Upper lobe of left lung (tissue), 4 donors: ENCODE results near the gene AFAP1.

Experiments used
- CTCF ChIP-seq, 6 experiments: fragments of 450-650 bp in 4 of 6; fragments of 200-600 bp in 2 of 6; sonication (generic) in 2 of 6; IDR thresholded peaks; one replicate each; pipeline ENCODE4 v1.5.1; 2016 to 2019; ENCODE audit warnings: antibody characterized with exemption in 6 of 6
- EP300 ChIP-seq, 4 donors: sonication (generic); formaldehyde crosslinking; IDR thresholded peaks; one replicate each; pipeline ENCODE4 v1.5.1; 2017; ENCODE audit warnings: antibody characterized with exemption in 4 of 4, control low read depth in 2 of 4
- POLR2A ChIP-seq, 4 donors: fragments of 450-650 bp; IDR thresholded peaks; one replicate each; pipeline ENCODE4 v1.5.1; 2016 to 2017; ENCODE audit warnings: antibody characterized with exemption in 4 of 4, mild to moderate bottlenecking in 2 of 4
- POLR2AphosphoS5 ChIP-seq, 2 donors: sonication (generic); formaldehyde crosslinking; IDR thresholded peaks; one replicate each; pipeline ENCODE4 v1.5.1; 2017; ENCODE audit warnings: antibody characterized with exemption in 2 of 2

DNA sequence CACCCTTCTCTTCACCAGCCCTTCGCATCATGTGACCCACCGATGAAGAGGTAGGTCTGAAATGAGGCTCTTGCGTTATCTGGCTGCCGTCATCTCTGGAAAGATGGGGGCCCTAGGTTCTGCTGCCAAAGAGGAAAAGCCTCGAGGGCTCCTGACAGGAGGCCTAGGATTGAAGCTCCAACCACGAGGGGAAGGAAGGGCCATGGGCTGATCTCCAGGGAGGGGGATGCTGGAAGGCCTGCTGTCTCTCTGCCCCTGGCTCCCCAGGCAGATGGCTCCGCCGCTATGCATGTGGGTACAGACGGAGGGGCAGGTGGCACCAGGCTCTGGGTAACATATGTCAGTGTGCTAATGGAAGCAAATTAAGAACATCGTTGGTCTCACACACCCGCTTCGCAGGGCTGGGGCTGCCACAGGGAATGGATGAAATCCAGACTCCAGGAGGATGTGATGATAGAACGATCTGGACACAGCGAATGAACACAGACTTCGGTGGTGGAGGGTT is 44.9 kb downstream of the AFAP1 start:
- TF ChIP-seq POLR2AphosphoS5 (IDR thresholded peaks at IDR 0.05) (no peak), CTCF (IDR thresholded peaks at IDR 0.05) (no peak), POLR2A (IDR thresholded peaks at IDR 0.05) (no peak), EP300 (IDR thresholded peaks at IDR 0.05) (no peak)
